ENCODE measurements around the gene FNDC7.

FNDC7 gene

GRCh38 chr1:108678706-108679105, 34.0 kb upstream of the FNDC7 start:
- TF ChIP-seq FOXM1 (IDR thresholded peaks at IDR 0.05; ENCODE audit: borderline replicate concordance, low read depth) (no peak), ZBTB7A (IDR thresholded peaks at IDR 0.05; ENCODE audit: low read depth) (no peak), RAD21 (IDR thresholded peaks at IDR 0.05; ENCODE audit: low read depth) (no peak), EGR1 (IDR thresholded peaks at IDR 0.05) (no peak), TAF1 (IDR thresholded peaks at IDR 0.05; ENCODE audit: low read depth) (no peak), USF1 (IDR thresholded peaks at IDR 0.05) (no peak), TEAD4 (IDR thresholded peaks at IDR 0.05) (no peak), TCF12 (IDR thresholded peaks at IDR 0.05; ENCODE audit: low read depth) (no peak), REST (IDR thresholded peaks at IDR 0.05; ENCODE audit: low read depth) (no peak), NFIC (IDR thresholded peaks at IDR 0.05) (no peak), EP300 (IDR thresholded peaks at IDR 0.05; ENCODE audit: borderline replicate concordance) (no peak), MAX (IDR thresholded peaks at IDR 0.05) (no peak), YY1 (IDR thresholded peaks at IDR 0.05; ENCODE audit: low read depth) (no peak), CEBPB (IDR thresholded peaks at IDR 0.05) (no peak), CREB1 (IDR thresholded peaks at IDR 0.05; ENCODE audit: low read depth) (no peak)

GRCh38 chr1:108679586-108680213, 33.0 kb upstream of the FNDC7 start:
- TF ChIP-seq CEBPB (IDR thresholded peaks at IDR 0.05) = no peak
- no peak for TF ChIP-seq RAD21 (IDR thresholded peaks at IDR 0.05; ENCODE audit: low read depth)
- no peak for TF ChIP-seq EGR1 (IDR thresholded peaks at IDR 0.05)
- TF ChIP-seq TCF12 (IDR thresholded peaks at IDR 0.05; ENCODE audit: low read depth) = no peak
- TF ChIP-seq USF1 (IDR thresholded peaks at IDR 0.05) = no peak
- no peak for TF ChIP-seq ZBTB7A (IDR thresholded peaks at IDR 0.05; ENCODE audit: low read depth)
- no peak for TF ChIP-seq NFIC (IDR thresholded peaks at IDR 0.05)
- TF ChIP-seq REST (IDR thresholded peaks at IDR 0.05; ENCODE audit: low read depth) = no peak
- TF ChIP-seq FOXM1 (IDR thresholded peaks at IDR 0.05; ENCODE audit: borderline replicate concordance, low read depth) = no peak
- TF ChIP-seq YY1 (IDR thresholded peaks at IDR 0.05; ENCODE audit: low read depth) = no peak
- no peak for TF ChIP-seq MAX (IDR thresholded peaks at IDR 0.05)
- no peak for TF ChIP-seq TAF1 (IDR thresholded peaks at IDR 0.05; ENCODE audit: low read depth)
- TF ChIP-seq CREB1 (IDR thresholded peaks at IDR 0.05; ENCODE audit: low read depth) = no peak
- no peak for TF ChIP-seq EP300 (IDR thresholded peaks at IDR 0.05; ENCODE audit: borderline replicate concordance)
- no peak for TF ChIP-seq TEAD4 (IDR thresholded peaks at IDR 0.05)

GRCh38 chr1:108685529-108685928, 27.2 kb upstream of the FNDC7 start:
- TF ChIP-seq TCF12 (IDR thresholded peaks at IDR 0.05; ENCODE audit: low read depth) (no peak), ZBTB7A (IDR thresholded peaks at IDR 0.05; ENCODE audit: low read depth) (no peak), EP300 (IDR thresholded peaks at IDR 0.05; ENCODE audit: borderline replicate concordance) (no peak), MAX (IDR thresholded peaks at IDR 0.05) (no peak), EGR1 (IDR thresholded peaks at IDR 0.05) (no peak), CEBPB (IDR thresholded peaks at IDR 0.05) (no peak), FOXM1 (IDR thresholded peaks at IDR 0.05; ENCODE audit: borderline replicate concordance, low read depth) (no peak), TAF1 (IDR thresholded peaks at IDR 0.05; ENCODE audit: low read depth) (no peak), YY1 (IDR thresholded peaks at IDR 0.05; ENCODE audit: low read depth) (no peak), USF1 (IDR thresholded peaks at IDR 0.05) (no peak), REST (IDR thresholded peaks at IDR 0.05; ENCODE audit: low read depth) (no peak), NFIC (IDR thresholded peaks at IDR 0.05) (no peak), RAD21 (IDR thresholded peaks at IDR 0.05; ENCODE audit: low read depth) (no peak), TEAD4 (IDR thresholded peaks at IDR 0.05) (no peak), CREB1 (IDR thresholded peaks at IDR 0.05; ENCODE audit: low read depth) (no peak)

Measured in Ishikawa (cell line).